H9 (cell line): Measurements from ENCODE around the gene DAZAP2. TPM values are rescaled to one million over a fixed set of nuclear protein-coding genes. Genes with fewer than 3 reads are reported as not detected.

ENCODE experiments used
- DNase-seq: peaks from one replicate; pipeline ENCODE4 v3.0.0-alpha.2; 2017
- H2AFZ ChIP-seq: one replicate; pipeline ENCODE4 v1.6.1; 2013; ENCODE audit warnings: mild to moderate bottlenecking, low read length, control low read depth, moderate library complexity
- H2AK5ac ChIP-seq: 2 replicates; pipeline ENCODE4 v1.6.1; 2013; ENCODE audit warnings: low read length, control low read depth, mixed read lengths; ENCODE audit not compliant: insufficient read length
- H2BK120ac ChIP-seq: one replicate; pipeline ENCODE4 v1.6.1; 2013; ENCODE audit warnings: low read depth, mild to moderate bottlenecking, low read length, control low read depth, inconsistent platforms; ENCODE audit not compliant: poor library complexity, severe bottlenecking
- H2BK12ac ChIP-seq: 2 replicates; pipeline ENCODE4 v1.6.1; 2013; ENCODE audit warnings: low read length, control low read depth, mixed read lengths, low read depth; ENCODE audit not compliant: insufficient read length
- H2BK15ac ChIP-seq: 2 replicates; pipeline ENCODE4 v1.6.1; 2013; ENCODE audit warnings: low read depth, low read length, control low read depth
- H2BK20ac ChIP-seq: one replicate; pipeline ENCODE4 v1.6.1; 2013; ENCODE audit warnings: low read depth, mild to moderate bottlenecking, low read length, control low read depth, inconsistent platforms; ENCODE audit not compliant: poor library complexity, severe bottlenecking
- H2BK5ac ChIP-seq: 2 replicates; pipeline ENCODE4 v1.6.1; 2013; ENCODE audit warnings: low read length, control low read depth, mixed read lengths; ENCODE audit not compliant: insufficient read length
- H3K14ac ChIP-seq: 2 replicates; pipeline ENCODE4 v1.6.1; 2013; ENCODE audit warnings: low read length, control low read depth; ENCODE audit not compliant: insufficient read depth
- H3K18ac ChIP-seq: 2 replicates; pipeline ENCODE4 v1.6.1; 2013; ENCODE audit warnings: low read depth, mild to moderate bottlenecking, mixed read lengths, low read length, control low read depth; ENCODE audit not compliant: insufficient read length
- H3K23ac ChIP-seq: 2 replicates; pipeline ENCODE4 v1.6.1; 2013; ENCODE audit warnings: low read length, control low read depth, mixed read lengths, low read depth; ENCODE audit not compliant: insufficient read length
- H3K23me2 ChIP-seq: 2 replicates; pipeline ENCODE4 v1.6.1; 2013; ENCODE audit warnings: low read depth, mild to moderate bottlenecking, mixed read lengths, low read length, control low read depth; ENCODE audit not compliant: insufficient read length, poor library complexity, severe bottlenecking
- H3K27ac ChIP-seq: 2 replicates; pipeline ENCODE4 v1.5.1; 2013; ENCODE audit warnings: low read length, control low read depth, mixed read lengths, low read depth; ENCODE audit not compliant: insufficient read length
- H3K27me3 ChIP-seq: 2 replicates; pipeline ENCODE4 v1.6.1; 2013; ENCODE audit warnings: low read length, control low read depth, inconsistent platforms; ENCODE audit not compliant: insufficient read depth
- H3K4ac ChIP-seq: 2 replicates; pipeline ENCODE4 v1.6.1; 2013; ENCODE audit warnings: low read depth, mild to moderate bottlenecking, control low read depth, inconsistent platforms, low read length, moderate library complexity
- H3K4me1 ChIP-seq: 2 replicates; pipeline ENCODE4 v1.6.1; 2013; ENCODE audit warnings: low read length, control low read depth, inconsistent platforms; ENCODE audit not compliant: insufficient read depth
- H3K4me2 ChIP-seq: 2 replicates; pipeline ENCODE4 v1.6.1; 2013; ENCODE audit warnings: low read length, control low read depth, mixed read lengths; ENCODE audit not compliant: insufficient read length, insufficient read depth
- H3K56ac ChIP-seq: 2 replicates; pipeline ENCODE4 v1.6.1; 2013; ENCODE audit warnings: low read depth, mild to moderate bottlenecking, mixed read lengths, low read length, control low read depth; ENCODE audit not compliant: insufficient read length
- H3K79me1 ChIP-seq: 2 replicates; pipeline ENCODE4 v1.6.1; 2013; ENCODE audit warnings: low read depth, mild to moderate bottlenecking, moderate library complexity, low read length, control low read depth, inconsistent platforms; ENCODE audit not compliant: insufficient read depth, poor library complexity, severe bottlenecking
- H3K79me2 ChIP-seq: 2 replicates; pipeline ENCODE4 v1.6.1; 2013; ENCODE audit warnings: low read length, control low read depth, inconsistent platforms; ENCODE audit not compliant: insufficient read depth
- H3K9ac ChIP-seq: 2 replicates; pipeline ENCODE4 v1.6.1; 2013; ENCODE audit warnings: low read length, control low read depth, mixed read lengths; ENCODE audit not compliant: insufficient read length; ENCODE audit errors: extremely low read depth
- H3K9me3 ChIP-seq: one replicate; pipeline ENCODE4 v1.6.1; 2013; ENCODE audit warnings: low read depth, low read length, inconsistent platforms; ENCODE audit not compliant: control insufficient read depth
- H3T11ph ChIP-seq: one replicate; pipeline ENCODE4 v1.6.1; 2013; ENCODE audit warnings: mild to moderate bottlenecking, low read length, control low read depth, inconsistent platforms
- H4K20me1 ChIP-seq: one replicate; pipeline ENCODE4 v1.6.1; 2013; ENCODE audit not compliant: control insufficient read depth, insufficient read length, insufficient read depth
- H4K5ac ChIP-seq: 2 replicates; pipeline ENCODE4 v1.6.1; 2013; ENCODE audit warnings: low read depth, mild to moderate bottlenecking, mixed read lengths, low read length, control low read depth; ENCODE audit not compliant: insufficient read length
- H4K8ac ChIP-seq: replicated peaks from 2 replicates; pipeline ENCODE4 v1.6.1; 2013; ENCODE audit warnings: low read length, control low read depth, mixed read lengths, low read depth; ENCODE audit not compliant: insufficient read length
- H4K91ac ChIP-seq: 2 replicates; pipeline ENCODE4 v1.6.1; 2013; ENCODE audit warnings: low read depth, mild to moderate bottlenecking, moderate library complexity, mixed read lengths, low read length, control low read depth; ENCODE audit not compliant: insufficient read length
- H3K27ac Mint-ChIP-seq, 3 experiments: 2 replicates in 2 of 3; 3 replicates in 1 of 3; pipeline ENCODE4 v1.8.0; 2020 to 2021; ENCODE audit warnings: mixed read lengths in 3 of 3, mild to moderate bottlenecking in 1 of 3, moderate library complexity in 1 of 3
- H3K27me3 Mint-ChIP-seq: 2 replicates; pipeline ENCODE4 v1.8.0; 2021; ENCODE audit warnings: low read depth, mild to moderate bottlenecking, moderate library complexity, mixed read lengths
- H3K36me3 Mint-ChIP-seq, 3 experiments: 2 replicates in 2 of 3; 3 replicates in 1 of 3; pipeline ENCODE4 v1.8.0; 2020 to 2021; ENCODE audit warnings: low read depth in 3 of 3, mixed read lengths in 3 of 3; ENCODE audit not compliant: insufficient read depth in 1 of 3
- H3K4me1 Mint-ChIP-seq, 2 experiments: 2 replicates each; pipeline ENCODE4 v1.8.0; 2020; ENCODE audit warnings: mixed read lengths in 2 of 2
- H3K4me3 Mint-ChIP-seq, 2 experiments: 2 replicates in 1 of 2; 3 replicates in 1 of 2; pipeline ENCODE4 v1.8.0; 2020 to 2021; ENCODE audit warnings: mild to moderate bottlenecking in 2 of 2, mixed read lengths in 2 of 2, moderate library complexity in 1 of 2
- H3K9me3 Mint-ChIP-seq, 2 experiments: 2 replicates in 1 of 2; 3 replicates in 1 of 2; pipeline ENCODE4 v1.8.0; 2020; ENCODE audit warnings: mild to moderate bottlenecking in 2 of 2, mixed read lengths in 2 of 2, moderate library complexity in 1 of 2
- CTCF ChIP-seq: fragments of 200-600 bp; sonication (generic); conservative IDR thresholded peaks from 3 replicates; pipeline ENCODE4 v1.8.0; 2021; ENCODE audit warnings: antibody characterized with exemption, mild to moderate bottlenecking
- WGBS: extraction: QIAGEN DNeasy Blood & Tissue Kit; methylation state at CpG from one replicate; pipeline ENCODE4 v1.1.7; 2013; ENCODE audit warnings: missing lambda C conversion rate, low lambda C conversion rate, mixed read lengths; ENCODE audit not compliant: insufficient read length; ENCODE audit errors: extremely low coverage; 5-methylcytosine and 5-hydroxymethylcytosine counted together
- total RNA-seq: library from RNA; stranded (reverse); gene quantifications from 2 replicates; pipeline ENCODE4 v1.2.1, GENCODE V29; 2021

The DAZAP2 gene
- total RNA-seq, 1 experiment from 2014 or later, result 23.6 TPM

GRCh38 chr12:51244269-51244668 lies 5.6 kb downstream of the DAZAP2 start:
- no peaks in the 10 kb centered on the region for H3K9me3 Mint-ChIP-seq
- Histone ChIP-seq H3K79me1 (no peaks in the 10 kb centered on the region), H2BK5ac (no peak overlapping the region), H3K27ac (no peak overlapping the region), H2BK120ac (no peak overlapping the region), H4K20me1 (no peaks in the 10 kb centered on the region), H3K23ac (no peak overlapping the region), H2AFZ (no peak overlapping the region), H4K8ac (no peak overlapping the region), H3T11ph (no peak overlapping the region), H3K23me2 (no peaks in the 10 kb centered on the region), H2BK20ac (no peak overlapping the region), H4K5ac (no peak overlapping the region), H2AK5ac (no peak overlapping the region), H2BK12ac (no peak overlapping the region), H3K4me1 (peaks cover 7% of the 10 kb centered on the region; the same call in 1 of the 2 replicates), H3K4me2 (no peak overlapping the region), H3K9ac (no peak overlapping the region), H3K18ac (no peak overlapping the region), H3K56ac (no peak overlapping the region), H2BK15ac (no peak overlapping the region), H3K4ac (no peak overlapping the region), H3K9me3 (no peaks in the 10 kb centered on the region), H3K27me3 (no peaks in the 10 kb centered on the region), H4K91ac (no peak overlapping the region), H3K79me2 (peaks cover 2% of the 10 kb centered on the region; the same call in 1 of the 2 replicates), H3K14ac (no peak overlapping the region)
- no peak for TF ChIP-seq CTCF
- H3K27ac Mint-ChIP-seq, result no peak overlapping the region; a peak in 1 of 7 replicates
- peaks cover 31 to 54% (median 37%) of the 10 kb centered on the region in 3 experiments for H3K36me3 Mint-ChIP-seq
- peaks cover 32 to 33% of the 10 kb centered on the region in 2 experiments for H3K4me1 Mint-ChIP-seq
- no peak for DNase-seq
- WGBS, result no CpG with 5 or more reads among the region's 4 CpGs
- H3K4me3 Mint-ChIP-seq, result no peak overlapping the region
- no peaks in the 10 kb centered on the region for H3K27me3 Mint-ChIP-seq
